HepG2 (cell line): ENCODE measurements around the gene CXCR1. TPM values are rescaled to one million over a fixed set of nuclear protein-coding genes. Genes with fewer than 3 reads are reported as not detected.

Source experiments
- ATAC-seq: fragments of 200-7000 bp; cut with Tn5 transposase; 3 replicates; pipeline ENCODE4 v1.9.1; 2020; ENCODE audit warnings: mild to moderate bottlenecking, moderate library complexity
- BruUV-seq: library from RNA; stranded (reverse); fragments of 400-500 nt; replicated peaks from 2 replicates; lab custom pipeline; 2021; lab: Mats Ljungman, UMichigan
- CTCF ChIA-PET: fragments of 300-600 bp; formaldehyde crosslinking; extraction: SDS; loops from one replicate; lab custom pipeline; 2021; ENCODE audit warnings: low total read pairs, inconsistent platforms, low intra/inter-chr PET ratio; lab: Yijun Ruan, JAX
- POLR2A ChIA-PET: fragments of 350-600 bp; sonication (Branson Sonifier 250); formaldehyde crosslinking; loops from one replicate; lab custom pipeline; 2020; ENCODE audit warnings: antibody characterized with exemption, inconsistent platforms; lab: Yijun Ruan, JAX
- DNase-seq: peaks from one replicate; pipeline ENCODE4 v3.0.0-alpha.2; 2015; ENCODE audit warnings: low spot score
- FAIRE-seq: peaks from 3 replicates; lab custom pipeline; 2011; peaks lifted over from hg19 to GRCh38; lab: Jason Lieb, UNC
- H2AFZ ChIP-seq: one replicate; pipeline ENCODE4 v1.6.1; 2011; ENCODE audit warnings: low read length, inconsistent platforms
- H3K27ac ChIP-seq: fragments of 300-600 bp; 3 replicates; pipeline ENCODE4 v1.8.0; 2011; ENCODE audit warnings: mixed run types, mild to moderate bottlenecking, mixed read lengths, low read length, inconsistent platforms; ENCODE audit not compliant: insufficient read depth; ENCODE audit errors: extremely low read length
- H3K27me3 ChIP-seq, 2 experiments: fragments of 200-600 bp in 1 of 2; 2 replicates in 1 of 2; 3 replicates in 1 of 2; pipeline versions ENCODE4 v1.6.0 to v1.8.0; 2011; ENCODE audit warnings: low read length in 2 of 2, mild to moderate bottlenecking in 2 of 2, moderate library complexity in 2 of 2, inconsistent platforms in 1 of 2; ENCODE audit not compliant: insufficient read depth in 2 of 2, control insufficient read depth in 1 of 2
- H3K36me3 ChIP-seq, 2 experiments: fragments of 200-600 bp in 1 of 2; replicated peaks in 1 of 2; 2 replicates in 1 of 2; 3 replicates in 1 of 2; pipeline versions ENCODE4 v1.5.1 to v1.8.0; 2011; ENCODE audit warnings: low read length in 2 of 2, inconsistent platforms in 1 of 2; ENCODE audit not compliant: insufficient read depth in 2 of 2, control insufficient read depth in 1 of 2
- H3K4me1 ChIP-seq: 2 replicates; pipeline ENCODE4 v1.5.1; 2012; ENCODE audit warnings: low read length, inconsistent platforms; ENCODE audit not compliant: insufficient read depth
- H3K4me2 ChIP-seq: 2 replicates; pipeline ENCODE4 v1.6.0; 2011; ENCODE audit warnings: low read depth, low read length, inconsistent platforms
- H3K4me3 ChIP-seq, 3 experiments: fragments of 200-600 bp in 1 of 3; sonication (generic), shearing (Covaris generic) in 1 of 3; replicated peaks in 1 of 3; 2 replicates each; pipeline ENCODE4 v1.5.1; 2011 to 2016; ENCODE audit warnings: low read length in 3 of 3, inconsistent platforms in 2 of 3, low read depth in 2 of 3, mild to moderate bottlenecking in 2 of 3, control low read depth in 1 of 3, mixed read lengths in 1 of 3; ENCODE audit not compliant: insufficient read depth in 1 of 3
- H3K79me2 ChIP-seq: one replicate; pipeline ENCODE4 v1.6.1; 2011; ENCODE audit warnings: low read length, inconsistent platforms; ENCODE audit not compliant: insufficient read depth
- H3K9ac ChIP-seq: 2 replicates; pipeline ENCODE4 v1.6.0; 2011; ENCODE audit warnings: mild to moderate bottlenecking, low read depth, low read length, inconsistent platforms; ENCODE audit not compliant: insufficient read depth
- H3K9me3 ChIP-seq: 2 replicates; pipeline ENCODE4 v1.5.1; 2012; ENCODE audit warnings: mild to moderate bottlenecking, low read length
- H4K20me1 ChIP-seq: 2 replicates; pipeline ENCODE4 v1.6.0; 2011; ENCODE audit warnings: inconsistent platforms, mild to moderate bottlenecking, low read length, moderate library complexity; ENCODE audit not compliant: insufficient read depth
- BCL6 ChIP-seq: IDR thresholded peaks from 2 replicates; pipeline ENCODE4 v1.6.1; 2016; ENCODE audit warnings: missing genetic modification reagents, missing compliant biosample characterization
- ELF1 ChIP-seq: sonication (generic); formaldehyde crosslinking; IDR thresholded peaks from 2 replicates; pipeline ENCODE4 v1.4.0; 2020; ENCODE audit warnings: missing genetic modification reagents
- LCORL ChIP-seq, 2 experiments: fragments of 450-650 bp in 1 of 2; sonication (generic) in 1 of 2; formaldehyde crosslinking in 1 of 2; IDR thresholded peaks; 2 replicates each; pipeline versions ENCODE4 v1.5.0 to v1.6.1; 2017 to 2020; ENCODE audit warnings: antibody characterized with exemption in 1 of 2, missing genetic modification reagents in 1 of 2
- MNT ChIP-seq: fragments of 450-650 bp; IDR thresholded peaks from 2 replicates; pipeline ENCODE4 v1.6.1; 2016
- ZBTB20 ChIP-seq: sonication (generic); formaldehyde crosslinking; IDR thresholded peaks from 2 replicates; pipeline ENCODE4 v1.8.1; 2023; ENCODE audit warnings: missing genetic modification reagents, low read depth, mild to moderate bottlenecking, borderline replicate concordance
- ZFP36 ChIP-seq: fragments of 150-350 bp; IDR thresholded peaks from 2 replicates; pipeline ENCODE4 v1.6.1; 2018; ENCODE audit warnings: borderline replicate concordance, low read length, low read depth; ENCODE audit not compliant: partially characterized antibody
- ZNF282 ChIP-seq: fragments of 450-650 bp; IDR thresholded peaks from 2 replicates; pipeline ENCODE4 v1.6.1; 2018; ENCODE audit not compliant: partially characterized antibody
- ZNF572 ChIP-seq: sonication (generic); formaldehyde crosslinking; IDR thresholded peaks from 2 replicates; pipeline ENCODE4 v1.5.1; 2020; ENCODE audit warnings: mild to moderate bottlenecking, missing genetic modification reagents
- ZNF713 ChIP-seq: sonication (generic); formaldehyde crosslinking; IDR thresholded peaks from 2 replicates; pipeline ENCODE4 v1.4.0; 2020; ENCODE audit warnings: mild to moderate bottlenecking, missing genetic modification reagents
- ZZZ3 ChIP-seq: sonication (generic); formaldehyde crosslinking; IDR thresholded peaks from 2 replicates; pipeline ENCODE4 v1.4.0; 2020; ENCODE audit warnings: missing genetic modification reagents, mild to moderate bottlenecking, borderline replicate concordance
- WGBS: methylation state at CpG from one replicate; pipeline ENCODE4 v1.1.6; 2017; ENCODE audit warnings: low lambda C conversion rate; 5-methylcytosine and 5-hydroxymethylcytosine counted together
- in situ Hi-C: cut with HindIII; loops from 2 replicates; pipeline ENCODE4 v1.10.0; 2017; ENCODE audit warnings: low pct_unique_long_range_greater_than_20kb; ENCODE audit not compliant: extremely low pct_ligation_motif_present
- intact Hi-C: fragments of 100-400 bp; cut with micrococcal nuclease; formaldehyde crosslinking; loops from one replicate; pipeline ENCODE4 v1.10.0; 2022; ENCODE audit not compliant: unreplicated experiment
- polyA plus RNA-seq, 8 experiments: library from polyadenylated mRNA; depleted of rRNA in 3 of 8; stranded (reverse) in 7 of 8; unstranded in 1 of 8; fragments of >200 nt; fragmentation: Illumina TruSeq in 4 of 8; extraction: Trizol in 4 of 8; gene quantifications; 2 replicates each; pipeline versions ENCODE4 v1.2.1 to v1.2.3, GENCODE V29; 2011 to 2016; ENCODE audit warnings: low read depth in 4 of 8, missing spikeins in 1 of 8, mixed read lengths in 1 of 8; ENCODE audit not compliant: insufficient read depth in 1 of 8
- total RNA-seq, 5 experiments: library from RNA; depleted of rRNA; stranded (reverse); fragments of >200 nt; fragmentation: Illumina TruSeq; extraction: Trizol; gene quantifications; 2 replicates each; pipeline ENCODE4 v1.2.3, GENCODE V29; 2016; ENCODE audit warnings: low read depth in 1 of 5
- TF ChIP-seq, protein P1 (sequence below): sonication (generic); formaldehyde crosslinking; IDR thresholded peaks from 2 replicates; pipeline ENCODE4 v1.5.1; 2020; ENCODE audit warnings: missing genetic modification reagents, mild to moderate bottlenecking, borderline replicate concordance
- TF ChIP-seq, protein P2 (sequence below): IDR thresholded peaks from 2 replicates; pipeline ENCODE4 v1.6.1; 2016; ENCODE audit warnings: mild to moderate bottlenecking, missing biosample characterization, missing genetic modification reagents
- TF ChIP-seq, protein P3 (sequence below): IDR thresholded peaks from 2 replicates; pipeline ENCODE4 v1.6.1; 2016; ENCODE audit warnings: low read depth, borderline replicate concordance
- TF ChIP-seq, protein P4 (sequence below): sonication (generic); formaldehyde crosslinking; IDR thresholded peaks from 2 replicates; pipeline ENCODE4 v1.5.1; 2020; ENCODE audit warnings: mild to moderate bottlenecking, moderate library complexity, missing genetic modification reagents

The CXCR1 gene
- total and polyA plus RNA-seq, 2 of the 13 experiments (the other 11 are each of a cell fraction or from before 2014, with no cell fraction given), result not detected

DNA sequence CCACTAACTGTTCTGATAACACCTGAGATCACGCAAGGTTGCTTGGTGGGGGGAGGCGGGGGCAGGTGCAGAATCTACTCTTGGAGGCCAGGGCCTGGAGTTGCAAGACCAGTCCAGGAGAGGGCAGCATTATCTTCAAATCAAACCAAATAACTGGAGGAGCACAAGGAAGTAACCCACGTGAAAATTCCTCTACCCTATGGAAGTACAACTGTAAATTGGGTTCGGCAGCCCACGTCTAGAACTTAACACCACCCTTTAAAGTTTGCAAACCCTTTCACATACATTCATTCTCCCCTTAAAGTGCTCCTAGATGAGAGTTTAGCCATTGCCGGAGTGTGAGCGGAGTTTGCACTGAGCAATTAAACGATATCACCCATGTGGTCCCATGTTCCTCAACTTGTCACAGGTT lies 19.6 kb upstream of the CXCR1 start (continued):
- peak; percentile 4 for TF ChIP-seq ZFP36
- TF ChIP-seq LCORL (IDR thresholded peaks at IDR 0.05), result no peak
- TF ChIP-seq LCORL (CRISPR knock-in tag; IDR thresholded peaks at IDR 0.05), result 0 out of 2 replicates have a peak, but pooled peaks have one; percentile 14
- TF ChIP-seq, all 625 proteins: peak for 37

DNA sequence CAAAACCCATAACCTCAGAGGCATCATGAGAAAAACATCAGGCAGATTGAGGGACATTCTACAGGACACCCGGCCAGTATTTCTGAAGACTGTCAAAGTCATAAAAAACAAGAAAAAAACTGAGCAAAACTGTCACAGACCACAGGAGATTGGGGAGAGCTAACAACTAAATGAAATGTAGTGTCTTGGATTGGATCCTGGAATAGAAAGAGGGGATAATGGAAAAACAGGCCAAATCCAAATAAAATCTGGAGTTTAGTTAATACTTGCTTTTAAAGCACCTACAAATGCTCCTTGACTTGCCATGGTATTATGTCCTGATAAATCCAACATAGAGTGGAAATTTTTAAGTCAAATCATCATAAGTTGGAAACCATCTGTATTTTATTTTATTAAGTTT lies 17.6 kb upstream of the CXCR1 start:
- H3K27ac ChIP-seq, result no peak overlapping the region
- whole genome bisulfite sequencing, result 0% methylated on average over 1 of the region's 1 CpG
- TF ChIP-seq BCL6 (CRISPR knock-in tag), result no peak
- TF ChIP-seq, protein P1, sequence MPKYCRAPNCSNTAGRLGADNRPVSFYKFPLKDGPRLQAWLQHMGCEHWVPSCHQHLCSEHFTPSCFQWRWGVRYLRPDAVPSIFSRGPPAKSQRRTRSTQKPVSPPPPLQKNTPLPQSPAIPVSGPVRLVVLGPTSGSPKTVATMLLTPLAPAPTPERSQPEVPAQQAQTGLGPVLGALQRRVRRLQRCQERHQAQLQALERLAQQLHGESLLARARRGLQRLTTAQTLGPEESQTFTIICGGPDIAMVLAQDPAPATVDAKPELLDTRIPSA, result no peak
- no peak for TF ChIP-seq ELF1
- TF ChIP-seq ZNF282, result no peak
- TF ChIP-seq ZBTB20 (CRISPR knock-in tag), result no peak
- TF ChIP-seq, protein P2, sequence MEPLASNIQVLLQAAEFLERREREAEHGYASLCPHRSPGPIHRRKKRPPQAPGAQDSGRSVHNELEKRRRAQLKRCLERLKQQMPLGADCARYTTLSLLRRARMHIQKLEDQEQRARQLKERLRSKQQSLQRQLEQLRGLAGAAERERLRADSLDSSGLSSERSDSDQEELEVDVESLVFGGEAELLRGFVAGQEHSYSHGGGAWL (CRISPR knock-in tag), result no peak
- no peak for TF ChIP-seq MNT
- TF ChIP-seq, protein P3, sequence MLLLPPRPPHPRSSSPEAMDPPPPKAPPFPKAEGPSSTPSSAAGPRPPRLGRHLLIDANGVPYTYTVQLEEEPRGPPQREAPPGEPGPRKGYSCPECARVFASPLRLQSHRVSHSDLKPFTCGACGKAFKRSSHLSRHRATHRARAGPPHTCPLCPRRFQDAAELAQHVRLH (CRISPR knock-in tag), result no peak
- no peak for TF ChIP-seq ZNF572
- TF ChIP-seq ZZZ3 (CRISPR knock-in tag), result no peak
- TF ChIP-seq, protein P4, sequence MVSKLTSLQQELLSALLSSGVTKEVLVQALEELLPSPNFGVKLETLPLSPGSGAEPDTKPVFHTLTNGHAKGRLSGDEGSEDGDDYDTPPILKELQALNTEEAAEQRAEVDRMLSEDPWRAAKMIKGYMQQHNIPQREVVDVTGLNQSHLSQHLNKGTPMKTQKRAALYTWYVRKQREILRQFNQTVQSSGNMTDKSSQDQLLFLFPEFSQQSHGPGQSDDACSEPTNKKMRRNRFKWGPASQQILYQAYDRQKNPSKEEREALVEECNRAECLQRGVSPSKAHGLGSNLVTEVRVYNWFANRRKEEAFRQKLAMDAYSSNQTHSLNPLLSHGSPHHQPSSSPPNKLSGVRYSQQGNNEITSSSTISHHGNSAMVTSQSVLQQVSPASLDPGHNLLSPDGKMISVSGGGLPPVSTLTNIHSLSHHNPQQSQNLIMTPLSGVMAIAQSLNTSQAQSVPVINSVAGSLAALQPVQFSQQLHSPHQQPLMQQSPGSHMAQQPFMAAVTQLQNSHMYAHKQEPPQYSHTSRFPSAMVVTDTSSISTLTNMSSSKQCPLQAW (CRISPR knock-in tag), result no peak
- no peak for TF ChIP-seq ZNF713 (CRISPR knock-in tag)
- in situ Hi-C loops (no loop called here), intact Hi-C loops (loop anchor here (10.0 kb wide), 1 partner anchor 210 kb away; the partner anchor contains the start of gene CTDSP1)
- H4K20me1 ChIP-seq, result no peaks in the 10 kb centered on the region
- no peak overlapping the region for H3K4me3 ChIP-seq
- H3K9ac ChIP-seq, result no peak overlapping the region
- no peaks in the 10 kb centered on the region for H3K79me2 ChIP-seq
- H3K4me2 ChIP-seq, result no peak overlapping the region
- BruUV-seq, result no TSS peak
- H3K36me3 ChIP-seq, result no peaks in the 10 kb centered on the region
- no peak for DNase-seq
- H3K9me3 ChIP-seq, result no peaks in the 10 kb centered on the region
- CTCF ChIA-PET, result no interaction called here
- POLR2A ChIA-PET, result no interaction called here
- H2AFZ ChIP-seq, result no peak overlapping the region
- peaks cover 25% of the 10 kb centered on the region for H3K4me1 ChIP-seq
- H3K27me3 ChIP-seq, result peaks cover 0 to 14% of the 10 kb centered on the region in 2 experiments; a peak in 1 of 5 replicates
- ATAC-seq, result no peak
- no peak for FAIRE-seq
